Frontal cortex (tissue), 4 donors: Measurements from ENCODE around the gene MLC1. TPM values are rescaled to one million over a fixed set of nuclear protein-coding genes. Genes with fewer than 3 reads are reported as not detected.

Experiments used
- DNase-seq, 2 donors: peaks; one replicate each; pipeline ENCODE4 v3.0.0; 2012; ENCODE audit warnings: low spot score in 2 of 2
- FAIRE-seq: peaks from 2 replicates; lab custom pipeline; 2012; peaks lifted over from hg19 to GRCh38; lab: Jason Lieb, UNC
- total RNA-seq: library from RNA; depleted of rRNA; stranded (reverse); fragments of >200 nt; gene quantifications from one replicate; pipeline ENCODE4 v1.2.3, GENCODE V29; 2014
- donor health status: control.
- donor health status: control.
- donor health status: control.

Gene MLC1
- total RNA-seq, 1 donor from 2014 or later, result 17.9 TPM

- DNase-seq (no peak), FAIRE-seq (no peak)
These were observed 59.2 kb downstream of the MLC1 start for GRCh38 chr22:50025993-50026392.

- DNase-seq, result no peak
- FAIRE-seq, result no peak
These were observed 62.9 kb downstream of the MLC1 start for GRCh38 chr22:50022171-50022819.

- FAIRE-seq (no peak), DNase-seq (no peak)
These were observed 64.6 kb downstream of the MLC1 start for GRCh38 chr22:50020606-50021005.

GRCh38 chr22:50019316-50019715 is 65.9 kb downstream of the MLC1 start:
- FAIRE-seq, result no peak

GRCh38 chr22:50018608-50019285 is 66.5 kb downstream of the MLC1 start:
- FAIRE-seq, result no peak

More at GRCh38 chr22:50019316-50019715, 65.9 kb downstream of the MLC1 start:
- DNase-seq, result no peak

GRCh38 chr22:50017701-50018224 is 67.5 kb downstream of the MLC1 start:
- FAIRE-seq (no peak), DNase-seq (no peak)

More at GRCh38 chr22:50018608-50019285, 66.5 kb downstream of the MLC1 start:
- no peak for DNase-seq

- FAIRE-seq (no peak), DNase-seq (no peak)
These were observed 68.1 kb downstream of the MLC1 start for GRCh38 chr22:50016988-50017700.

GRCh38 chr22:50016308-50016987 is 68.8 kb downstream of the MLC1 start:
- DNase-seq, result no peak
- no peak for FAIRE-seq

GRCh38 chr22:50015451-50016307 is 69.5 kb downstream of the MLC1 start:
- no peak for FAIRE-seq

GRCh38 chr22:50014655-50015401 is 70.4 kb downstream of the MLC1 start:
- DNase-seq, result no peak
- no peak for FAIRE-seq

More at GRCh38 chr22:50015451-50016307, 69.5 kb downstream of the MLC1 start:
- DNase-seq, result no peak

GRCh38 chr22:50014053-50014501 is 71.1 kb downstream of the MLC1 start:
- DNase-seq, result no peak
- no peak for FAIRE-seq

- no peak for FAIRE-seq
- DNase-seq, result no peak
These were observed 72.7 kb downstream of the MLC1 start, which contains the start of gene IL17REL for GRCh38 chr22:50012211-50013181. Gene IL17REL, minus strand, starts transcription at chr22:50012765. Its CDS starts 119 bp downstream, at chr22:50012646.

GRCh38 chr22:50011447-50012210 is 73.6 kb downstream of the MLC1 start:
- DNase-seq, result no peak

GRCh38 chr22:50010676-50011446 is 74.4 kb downstream of the MLC1 start:
- no peak for DNase-seq

More at GRCh38 chr22:50011447-50012210, 73.6 kb downstream of the MLC1 start:
- no peak for FAIRE-seq

More at GRCh38 chr22:50010676-50011446, 74.4 kb downstream of the MLC1 start:
- FAIRE-seq, result no peak
